Activated CD8-positive, alpha-beta memory T cell treated with anti-CD3 and anti-CD28 coated beads, Interleukin-2, amount 10 ng/mL, durations not matched to agents 7 days and 5 days (primary cell): Measurements from ENCODE around the gene STUB1. TPM values are rescaled to one million over a fixed set of nuclear protein-coding genes. Genes with fewer than 3 reads are reported as not detected.

Experiments
- ATAC-seq: fragments of 150-1000 bp; cut with Tn5 transposase; one replicate; pipeline ENCODE4 v1.10.0; 2021; ENCODE audit warnings: moderate library complexity
- CTCF ChIA-PET: fragments of 350-600 bp; sonication (Branson Sonifier 250); formaldehyde crosslinking; loops from one replicate; lab custom pipeline; 2021; ENCODE audit warnings: antibody characterized with exemption; lab: Charles Lee
- DNase-seq: peaks from one replicate; pipeline ENCODE4 v3.0.0-alpha.2; 2020
- H3K27ac Mint-ChIP-seq: one replicate; pipeline ENCODE4 v1.8.0; 2021; ENCODE audit warnings: mild to moderate bottlenecking, mixed read lengths
- H3K27me3 Mint-ChIP-seq: one replicate; pipeline ENCODE4 v1.8.0; 2021; ENCODE audit warnings: mixed read lengths
- H3K36me3 Mint-ChIP-seq: one replicate; pipeline ENCODE4 v1.8.0; 2021; ENCODE audit warnings: mild to moderate bottlenecking, mixed read lengths
- H3K4me1 Mint-ChIP-seq: one replicate; pipeline ENCODE4 v1.8.0; 2021; ENCODE audit warnings: mixed read lengths
- H3K4me3 Mint-ChIP-seq: one replicate; pipeline ENCODE4 v1.8.0; 2021; ENCODE audit warnings: mild to moderate bottlenecking, moderate library complexity, mixed read lengths
- H3K9me3 Mint-ChIP-seq: one replicate; pipeline ENCODE4 v1.8.0; 2022; ENCODE audit warnings: low read depth, mixed read lengths
- total RNA-seq, 2 experiments: library from RNA; stranded (reverse); gene quantifications; one replicate each; pipeline ENCODE4 v1.2.3, GENCODE V29; 2021

STUB1 gene
- 10 to 100 TPM; 84.2 to 87.1 TPM for total RNA-seq

- Mint-ChIP-seq H3K9me3 (no peaks in the 10 kb centered on the region), H3K4me1 (peaks cover 35% of the 10 kb centered on the region), H3K27me3 (peaks cover 10% of the 10 kb centered on the region), H3K36me3 (peaks cover 4% of the 10 kb centered on the region), H3K4me3 (peak within 1 kb of the TSS; percentile 78), H3K27ac (peak within 1 kb of the TSS; percentile 82)
- CTCF ChIA-PET, result interaction anchor here (0.7 to 2.4 kb wide), 8 partner anchors 10 to 101 kb away, joined by 3 to 9 read pairs (median 4); partner anchors contain the start of genes ANTKMT and RHOT2
- peak; percentile 50 for ATAC-seq
- DNase-seq, result peak; percentile 93
Measured at GRCh38 chr16:679814-680624, at the start of gene STUB1. TSS of gene STUB1 (plus strand) at chr16:680410. CDS start at chr16:680526, 116 bp downstream.

- CTCF ChIA-PET, result no interaction called here
- Mint-ChIP-seq H3K36me3 (no peaks in the 10 kb centered on the region), H3K9me3 (no peaks in the 10 kb centered on the region), H3K27me3 (no peaks in the 10 kb centered on the region), H3K4me1 (peaks cover 4% of the 10 kb centered on the region), H3K4me3 (no peak within 1 kb of the TSS), H3K27ac (no peak within 1 kb of the TSS)
- DNase-seq (no peak), ATAC-seq (no peak)
Measured at GRCh38 chr16:630815-631405, 49.3 kb upstream of the STUB1 start, which contains the start of gene WFIKKN1. TSS of gene WFIKKN1 (plus strand) at chr16:630985. CDS start at chr16:631254, 269 bp downstream.

GRCh38 chr16:631808-632358, 48.3 kb upstream of the STUB1 start:
- Mint-ChIP-seq H3K27ac (no peak overlapping the region), H3K9me3 (no peaks in the 10 kb centered on the region), H3K4me1 (peaks cover 4% of the 10 kb centered on the region), H3K4me3 (no peak overlapping the region), H3K36me3 (no peaks in the 10 kb centered on the region), H3K27me3 (no peaks in the 10 kb centered on the region)
- ATAC-seq, result no peak
- CTCF ChIA-PET, result no interaction called here
- DNase-seq, result no peak

GRCh38 chr16:632486-633335, 47.5 kb upstream of the STUB1 start:
- Mint-ChIP-seq H3K27ac (no peak overlapping the region), H3K27me3 (no peaks in the 10 kb centered on the region), H3K4me3 (no peak overlapping the region), H3K9me3 (no peaks in the 10 kb centered on the region), H3K36me3 (no peaks in the 10 kb centered on the region), H3K4me1 (peaks cover 8% of the 10 kb centered on the region)
- CTCF ChIA-PET, result no interaction called here
- DNase-seq (no peak), ATAC-seq (no peak)

GRCh38 chr16:633336-634050, 46.7 kb upstream of the STUB1 start:
- no peak for ATAC-seq
- Mint-ChIP-seq H3K4me1 (peaks cover 8% of the 10 kb centered on the region), H3K4me3 (no peak overlapping the region), H3K9me3 (no peaks in the 10 kb centered on the region), H3K27ac (no peak overlapping the region), H3K36me3 (no peaks in the 10 kb centered on the region), H3K27me3 (no peaks in the 10 kb centered on the region)
- CTCF ChIA-PET, result no interaction called here
- DNase-seq, result no peak

- H3K9me3 Mint-ChIP-seq, result no peaks in the 10 kb centered on the region
- no peaks in the 10 kb centered on the region for H3K36me3 Mint-ChIP-seq
- H3K4me3 Mint-ChIP-seq, result peak overlapping the region; percentile 18
- no peak overlapping the region for H3K27ac Mint-ChIP-seq
- ATAC-seq, result no peak
- no peak for DNase-seq
- CTCF ChIA-PET, result no interaction called here
- H3K4me1 Mint-ChIP-seq, result peaks cover 8% of the 10 kb centered on the region
- H3K27me3 Mint-ChIP-seq, result no peaks in the 10 kb centered on the region
Measured at GRCh38 chr16:634051-634670, 46.0 kb upstream of the STUB1 start.

GRCh38 chr16:634996-635395, 45.2 kb upstream of the STUB1 start:
- no peaks in the 10 kb centered on the region for H3K27me3 Mint-ChIP-seq
- H3K36me3 Mint-ChIP-seq, result no peaks in the 10 kb centered on the region
- peak overlapping the region; percentile 83 for H3K4me3 Mint-ChIP-seq
- CTCF ChIA-PET, result no interaction called here
- ATAC-seq (no peak), DNase-seq (no peak)
- H3K9me3 Mint-ChIP-seq, result no peaks in the 10 kb centered on the region
- peaks cover 8% of the 10 kb centered on the region for H3K4me1 Mint-ChIP-seq
- peak overlapping the region; percentile 40 for H3K27ac Mint-ChIP-seq

GRCh38 chr16:635573-636205, 44.5 kb upstream of the STUB1 start:
- CTCF ChIA-PET, result interaction anchor here (0.8 to 1.6 kb wide), 9 partner anchors 29 to 153 kb away, joined by 3 to 4 read pairs (median 3); partner anchors contain the start of genes ANTKMT, CAPN15, CHTF18 and RPUSD1
- Mint-ChIP-seq H3K9me3 (no peaks in the 10 kb centered on the region), H3K4me3 (peak overlapping the region; percentile 83), H3K27ac (no peak overlapping the region), H3K4me1 (peaks cover 8% of the 10 kb centered on the region), H3K36me3 (no peaks in the 10 kb centered on the region), H3K27me3 (no peaks in the 10 kb centered on the region)
- no peak for DNase-seq
- ATAC-seq, result peak; percentile 4

GRCh38 chr16:636206-637080, 43.8 kb upstream of the STUB1 start, which contains the start of gene METTL26:
TSS of gene METTL26 (minus strand) at chr16:636305. CDS start at chr16:636290, 15 bp downstream.
- CTCF ChIA-PET, result interaction anchor here (0.8 to 1.6 kb wide), 12 partner anchors 12 to 152 kb away, joined by 3 to 6 read pairs (median 3); partner anchors contain the start of genes ANTKMT, CAPN15, CHTF18 and RPUSD1
- Mint-ChIP-seq H3K27me3 (no peaks in the 10 kb centered on the region), H3K4me1 (peaks cover 8% of the 10 kb centered on the region), H3K36me3 (no peaks in the 10 kb centered on the region), H3K9me3 (no peaks in the 10 kb centered on the region), H3K4me3 (peak within 1 kb of the TSS; percentile 83), H3K27ac (peak within 1 kb of the TSS; percentile 93)
- ATAC-seq (peak; percentile 85), DNase-seq (peak; percentile 96)

- Mint-ChIP-seq H3K9me3 (no peaks in the 10 kb centered on the region), H3K36me3 (no peaks in the 10 kb centered on the region), H3K4me1 (peaks cover 8% of the 10 kb centered on the region), H3K4me3 (peak overlapping the region; percentile 83), H3K27ac (peak overlapping the region; percentile 93), H3K27me3 (no peaks in the 10 kb centered on the region)
- ATAC-seq (no peak), DNase-seq (peak; percentile 93)
- CTCF ChIA-PET, result interaction anchor here (1.0 to 1.6 kb wide), 8 partner anchors 11 to 110 kb away, joined by 3 to 6 read pairs (median 4); partner anchors contain the start of genes ANTKMT, CAPN15, STUB1 and WDR24
Measured at GRCh38 chr16:637081-638018, 42.9 kb upstream of the STUB1 start.
